ENCODE results near the gene PJVK.

Gene PJVK

GRCh38 chr2:178480227-178481181 lies 29.3 kb downstream of the PJVK start, which contains the start of gene PLEKHA3:
Gene PLEKHA3 (plus strand): TSS chr2:178480457. CDS start chr2:178480870, 413 bp downstream.
- H3K27ac ChIP-seq, result peak within 1 kb of the TSS; percentile 86
- TF ChIP-seq ZFX (IDR thresholded peaks at IDR 0.05; ENCODE audit: borderline replicate concordance) (no peak), CTCF (IDR thresholded peaks at IDR 0.05) (no peak)

DNA sequence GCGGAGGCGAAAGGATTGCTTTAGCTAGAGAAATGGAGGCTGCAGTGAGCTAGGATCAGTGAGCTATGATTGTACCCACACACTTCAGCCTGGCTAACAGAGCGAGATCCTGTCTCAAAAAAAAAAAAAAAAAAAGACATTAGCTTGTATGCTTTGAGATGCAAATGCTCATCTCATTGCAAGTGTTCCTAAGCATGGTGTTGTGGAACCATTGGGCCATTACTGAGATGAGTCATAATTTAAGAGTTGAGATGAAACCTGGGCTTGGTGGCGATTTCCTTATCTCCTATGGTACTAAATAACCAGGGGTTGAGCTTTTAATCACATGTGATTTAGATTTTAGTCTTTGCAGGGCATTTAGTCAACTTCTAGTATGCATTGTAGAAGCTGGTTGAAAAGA lies 31.3 kb downstream of the PJVK start:
- H3K27ac ChIP-seq, result no peak overlapping the region
- no peak for TF ChIP-seq CTCF (IDR thresholded peaks at IDR 0.05)
- no peak for TF ChIP-seq ZFX (IDR thresholded peaks at IDR 0.05; ENCODE audit: borderline replicate concordance)

DNA sequence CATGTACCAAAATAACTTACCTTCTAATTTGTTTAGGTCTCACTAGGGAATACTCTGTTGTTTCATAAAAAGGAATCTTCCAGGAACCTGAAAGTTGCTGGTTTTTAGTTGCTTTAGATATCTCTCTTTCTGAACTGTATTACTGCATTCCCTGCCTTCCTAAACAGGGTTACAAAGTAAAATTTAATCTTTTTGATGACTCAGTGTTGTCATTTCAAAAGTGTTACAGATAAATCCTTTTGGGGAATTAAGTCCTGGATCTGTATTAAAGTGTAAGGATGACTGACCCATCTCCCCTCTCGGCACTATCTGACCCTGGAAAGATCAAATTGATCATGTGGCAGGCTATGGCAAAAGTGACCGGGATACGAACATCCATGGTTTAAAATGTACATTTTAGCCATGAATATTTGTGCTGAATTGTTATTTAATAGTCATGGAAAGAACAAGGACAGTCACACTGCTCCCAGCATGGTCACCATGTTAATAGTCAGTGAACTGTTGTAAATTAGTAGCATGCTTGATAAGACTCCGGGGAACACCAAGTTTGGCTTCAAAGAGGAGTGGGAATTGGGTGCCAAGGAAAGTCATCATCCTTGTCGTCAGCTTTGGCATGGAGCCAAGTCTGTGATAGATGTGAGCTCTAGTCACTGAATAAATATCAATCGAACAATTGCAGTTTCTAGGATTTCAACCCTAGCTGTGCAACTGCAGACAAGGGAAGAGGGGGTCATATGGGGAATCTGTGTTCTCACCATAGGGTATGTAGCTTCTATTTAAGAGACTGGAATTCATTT lies 33.3 kb downstream of the PJVK start:
- no peak overlapping the region for H3K27ac ChIP-seq
- TF ChIP-seq ZFX (IDR thresholded peaks at IDR 0.05; ENCODE audit: borderline replicate concordance) (no peak), CTCF (IDR thresholded peaks at IDR 0.05) (no peak)

DNA sequence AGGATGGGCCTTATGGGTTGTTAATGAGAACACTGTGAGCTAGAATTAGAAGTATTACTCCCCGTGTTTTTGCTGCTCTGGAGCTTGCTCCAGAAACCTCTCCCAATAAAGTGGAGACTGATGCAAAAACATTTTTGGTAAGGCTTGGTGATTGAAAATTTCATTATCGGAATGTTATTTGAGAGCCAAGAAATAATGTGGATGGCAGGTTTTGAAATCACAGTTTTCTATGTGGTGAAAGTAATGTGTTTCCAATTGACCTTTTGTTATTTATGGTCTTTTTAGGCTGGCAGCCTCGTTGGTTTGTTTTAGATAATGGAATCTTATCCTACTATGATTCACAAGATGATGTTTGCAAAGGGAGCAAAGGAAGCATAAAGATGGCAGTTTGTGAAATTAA lies 34.2 kb downstream of the PJVK start:
- TF ChIP-seq CTCF (IDR thresholded peaks at IDR 0.05) (no peak), ZFX (IDR thresholded peaks at IDR 0.05; ENCODE audit: borderline replicate concordance) (no peak)
- no peak overlapping the region for H3K27ac ChIP-seq

DNA sequence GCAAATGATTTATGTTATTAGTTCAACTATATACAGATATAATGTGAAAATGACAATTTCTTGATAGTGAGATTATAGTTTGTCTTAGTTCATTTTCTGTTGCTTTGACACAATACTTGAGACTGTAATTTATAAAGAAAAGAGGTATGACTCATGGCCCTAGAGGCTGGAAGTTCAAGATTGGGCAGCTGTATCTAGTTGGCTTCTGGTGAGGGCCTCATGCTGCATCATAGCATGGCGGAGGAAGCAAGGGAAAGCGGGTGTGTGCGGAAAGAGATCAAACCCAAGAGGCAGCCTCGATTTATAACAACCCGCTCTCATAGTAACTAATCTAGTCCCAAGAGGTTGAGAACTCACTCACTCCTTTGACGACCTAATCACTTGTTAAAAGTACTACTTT lies 40.4 kb downstream of the PJVK start:
- TF ChIP-seq CTCF (IDR thresholded peaks at IDR 0.05) (no peak), ZFX (IDR thresholded peaks at IDR 0.05; ENCODE audit: borderline replicate concordance) (no peak)
- no peak overlapping the region for H3K27ac ChIP-seq

- no peak overlapping the region for H3K27ac ChIP-seq
- TF ChIP-seq ZFX (IDR thresholded peaks at IDR 0.05; ENCODE audit: borderline replicate concordance), result no peak
- no peak for TF ChIP-seq CTCF (IDR thresholded peaks at IDR 0.05)
Observed at GRCh38 chr2:178496049-178496448, 44.9 kb downstream of the PJVK start.

Measured in 22Rv1 (cell line).